Neural cell (in vitro differentiated cells): Measurements from ENCODE around the gene HMX1. TPM values are rescaled to one million over a fixed set of nuclear protein-coding genes. Genes with fewer than 3 reads are reported as not detected.

Experiments used
- H2AFZ ChIP-seq: fragments of 200-600, 300-800 bp; sonication (generic), shearing (Covaris generic); 2 replicates; pipeline ENCODE4 v1.6.0; 2014; ENCODE audit warnings: low read depth, mild to moderate bottlenecking, antibody characterized with exemption, low read length, moderate library complexity
- H3F3A ChIP-seq: fragments of 200-600 bp; shearing (Covaris generic); 2 replicates; pipeline ENCODE4 v1.6.1; 2016; ENCODE audit warnings: mild to moderate bottlenecking, moderate library complexity, mixed read lengths, antibody characterized with exemption, low read length; ENCODE audit not compliant: insufficient read depth, poor library complexity, severe bottlenecking
- H3K27ac ChIP-seq: fragments of 200-600, 300-800 bp; sonication (generic), shearing (Covaris generic); 2 replicates; pipeline ENCODE4 v1.5.1; 2014; ENCODE audit warnings: mild to moderate bottlenecking, low read length, moderate library complexity
- H3K27me3 ChIP-seq: fragments of 300-800, 200-600 bp; sonication (generic), shearing (Covaris generic); 2 replicates; pipeline ENCODE4 v1.6.0; 2014; ENCODE audit warnings: mild to moderate bottlenecking, low read depth, low read length, moderate library complexity; ENCODE audit not compliant: insufficient read depth
- H3K36me3 ChIP-seq: fragments of 300-800, 200-600 bp; sonication (generic), shearing (Covaris generic); 2 replicates; pipeline ENCODE4 v1.5.1; 2014; ENCODE audit warnings: mild to moderate bottlenecking, antibody characterized with exemption, low read length, moderate library complexity; ENCODE audit not compliant: insufficient read depth
- H3K4me2 ChIP-seq: fragments of 300-800, 200-600 bp; sonication (generic), shearing (Covaris generic); 2 replicates; pipeline ENCODE4 v1.6.0; 2014; ENCODE audit warnings: mild to moderate bottlenecking, low read length
- H3K4me3 ChIP-seq: fragments of 300-800, 200-600 bp; sonication (generic), shearing (Covaris generic); 2 replicates; pipeline ENCODE4 v1.5.1; 2014; ENCODE audit warnings: mild to moderate bottlenecking, low read length, moderate library complexity
- H3K79me2 ChIP-seq: fragments of 200-600 bp; shearing (Covaris generic); replicated peaks from 2 replicates; pipeline ENCODE4 v1.6.0; 2014; ENCODE audit warnings: mild to moderate bottlenecking, low read length, moderate library complexity; ENCODE audit not compliant: insufficient read depth
- H3K9ac ChIP-seq: fragments of 300-800, 200-600 bp; sonication (generic), shearing (Covaris generic); 2 replicates; pipeline ENCODE4 v1.6.1; 2016; ENCODE audit warnings: mild to moderate bottlenecking, low read length, mixed read lengths
- H3K9me2 ChIP-seq: fragments of 200-600 bp; shearing (Covaris generic); 2 replicates; pipeline ENCODE4 v1.6.1; 2016; ENCODE audit warnings: mild to moderate bottlenecking, low read length, mixed read lengths; ENCODE audit not compliant: insufficient read depth
- H3K9me3 ChIP-seq: fragments of 200-600, 300-800 bp; sonication (generic), shearing (Covaris generic); 2 replicates; pipeline ENCODE4 v1.6.1; 2016; ENCODE audit warnings: mild to moderate bottlenecking, mixed run types, low read length, moderate library complexity, mixed read lengths
- H4K20me1 ChIP-seq: fragments of 200-600 bp; shearing (Covaris generic); 2 replicates; pipeline ENCODE4 v1.6.1; 2016; ENCODE audit warnings: mild to moderate bottlenecking, mixed run types; ENCODE audit not compliant: insufficient read depth
- EP300 ChIP-seq: fragments of 450-650 bp; conservative IDR thresholded peaks from 2 replicates; pipeline ENCODE4 v1.6.1; 2014; ENCODE audit warnings: antibody characterized with exemption, mild to moderate bottlenecking, moderate library complexity; ENCODE audit not compliant: poor library complexity, severe bottlenecking
- EZH2 ChIP-seq: fragments of 200-600, 300-800 bp; shearing (Covaris generic), sonication (generic); IDR thresholded peaks from 2 replicates; pipeline ENCODE4 v1.6.1; 2014; ENCODE audit warnings: antibody characterized with exemption, low read length, borderline replicate concordance, mild to moderate bottlenecking; ENCODE audit not compliant: insufficient read depth, poor library complexity, severe bottlenecking
- MXI1 ChIP-seq: fragments of 450-650 bp; conservative IDR thresholded peaks from 2 replicates; pipeline ENCODE4 v1.6.1; 2014; ENCODE audit warnings: antibody characterized with exemption, mild to moderate bottlenecking; ENCODE audit not compliant: poor library complexity, severe bottlenecking
- POLR2AphosphoS5 ChIP-seq: IDR thresholded peaks from 2 replicates; pipeline ENCODE4 v1.6.1; 2012
- RAD21 ChIP-seq: fragments of 450-650 bp; conservative IDR thresholded peaks from 2 replicates; pipeline ENCODE4 v1.6.1; 2014; ENCODE audit warnings: antibody characterized with exemption, mild to moderate bottlenecking, moderate library complexity
- SMC3 ChIP-seq: fragments of 450-650 bp; conservative IDR thresholded peaks from 2 replicates; pipeline ENCODE4 v1.6.1; 2014; ENCODE audit warnings: antibody characterized with exemption, mild to moderate bottlenecking, moderate library complexity; ENCODE audit not compliant: poor library complexity
- TAF1 ChIP-seq: IDR thresholded peaks from 2 replicates; pipeline ENCODE4 v1.6.1; 2012; ENCODE audit warnings: low read depth
- polyA minus RNA-seq: library from RNA; depleted of rRNA, polyadenylated mRNA; stranded (reverse); fragments of >200 nt; gene quantifications from 2 replicates; pipeline ENCODE4 v1.2.3, GENCODE V29; 2014
- polyA plus RNA-seq: library from polyadenylated mRNA; depleted of rRNA; stranded (reverse); fragments of >200 nt; gene quantifications from 2 replicates; pipeline ENCODE4 v1.2.3, GENCODE V29; 2014
- TF ChIP-seq, protein P1 (sequence below): IDR thresholded peaks from 2 replicates; pipeline ENCODE4 v1.6.1; 2012; ENCODE audit warnings: borderline replicate concordance
- TF ChIP-seq, protein P2 (sequence below): fragments of 450-650 bp; IDR thresholded peaks from 2 replicates; pipeline ENCODE4 v1.5.1; 2014; ENCODE audit warnings: antibody characterized with exemption, mild to moderate bottlenecking, moderate library complexity; ENCODE audit not compliant: poor library complexity, severe bottlenecking

HMX1 gene
- polyA plus RNA-seq = 0.89 and 1.1 TPM in 2 replicates
- 0.73 and 0.93 TPM in 2 replicates for polyA minus RNA-seq

DNA sequence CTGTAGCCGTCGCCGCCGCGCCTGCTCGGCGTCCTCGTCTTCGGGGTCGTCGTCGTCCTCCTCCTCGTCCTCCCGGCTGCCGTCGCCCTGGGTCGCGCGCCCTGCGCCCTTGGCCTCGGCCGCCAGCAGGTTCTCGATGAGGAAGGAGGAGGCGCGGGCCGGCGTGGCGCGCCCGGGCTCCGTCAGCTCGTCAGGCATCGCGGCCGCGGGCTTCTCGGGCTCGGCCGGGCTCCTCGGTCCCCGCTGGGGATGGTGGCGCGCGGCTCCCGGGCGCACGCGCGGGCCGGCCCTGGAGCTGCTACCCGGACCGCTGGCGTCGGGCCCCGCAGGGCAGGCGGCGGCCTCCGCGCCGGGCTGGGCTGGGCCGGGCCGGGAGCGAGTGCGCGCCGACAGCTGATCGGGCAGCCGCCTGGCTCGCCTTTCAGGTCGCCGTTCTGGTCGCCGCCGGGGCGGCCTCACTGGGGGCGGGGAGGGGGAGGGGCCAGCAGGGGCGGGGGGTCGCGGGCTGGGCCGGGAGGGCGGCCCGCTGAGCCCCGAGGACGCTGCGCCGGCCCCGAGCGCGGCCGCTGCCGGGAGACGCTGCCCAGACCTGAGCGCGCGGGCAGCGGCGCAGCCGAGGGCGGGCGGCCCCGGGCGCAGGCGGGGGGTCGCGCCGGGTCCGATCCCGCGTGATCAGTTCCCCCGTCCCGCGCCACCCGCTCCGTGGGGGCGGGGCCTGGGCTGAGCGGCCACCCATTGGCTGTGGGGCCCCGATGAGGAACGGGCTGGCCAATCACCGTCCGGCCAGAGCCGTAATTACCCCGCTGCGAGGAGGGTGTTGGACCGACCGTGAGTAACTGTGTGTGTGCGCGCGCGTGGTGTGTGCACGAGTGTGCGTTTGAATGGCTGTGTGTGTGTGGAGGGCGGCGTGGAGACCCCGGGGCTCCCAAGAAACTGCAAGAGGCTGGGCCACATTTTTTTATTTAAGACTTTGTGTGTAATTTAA, at the start of gene HMX1:
Gene HMX1, minus strand, starts transcription at position 423 of the 985 bp plus-strand sequence. Its CDS starts 225 bp downstream, at position 198.
- Histone ChIP-seq H3K4me2 (no peak within 1 kb of the TSS), H3K9me3 (no peaks in the 10 kb centered on the region), H3K9me2 (no peaks in the 10 kb centered on the region), H3K4me3 (peak within 1 kb of the TSS; percentile 59), H2AFZ (no peak within 1 kb of the TSS), H3K27ac (no peak within 1 kb of the TSS), H3K9ac (peak within 1 kb of the TSS; percentile 41), H3K36me3 (no peaks in the 10 kb centered on the region), H3K27me3 (peaks cover 92% of the 10 kb centered on the region), H3F3A (no peaks in the 10 kb centered on the region), H4K20me1 (no peaks in the 10 kb centered on the region), H3K79me2 (no peaks in the 10 kb centered on the region)
- TF ChIP-seq POLR2AphosphoS5 (peak; percentile 18), MXI1 (peak; percentile 24), SMC3 (no peak)

DNA sequence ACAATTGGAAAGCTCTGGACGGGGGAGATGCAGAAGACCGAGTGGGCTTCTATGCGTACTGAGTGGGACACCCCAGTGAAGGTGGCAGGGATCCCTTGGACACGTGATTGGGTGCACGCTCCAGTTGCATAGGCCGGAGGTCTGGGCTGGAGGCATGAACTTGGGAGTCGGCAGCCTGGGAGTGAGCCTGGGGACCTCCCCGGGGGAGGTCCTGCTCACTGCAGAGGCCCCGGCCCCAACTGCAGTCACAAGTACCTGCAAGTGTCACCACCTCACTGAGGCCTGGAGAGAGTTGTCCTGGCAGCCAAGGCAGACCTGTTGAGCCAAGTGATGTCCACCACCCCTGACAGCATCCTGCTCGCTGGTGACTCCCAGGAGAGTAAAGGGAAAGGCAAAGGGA, 49.3 kb upstream of the HMX1 start:
- Histone ChIP-seq H3K79me2 (no peaks in the 10 kb centered on the region), H3K9me2 (no peaks in the 10 kb centered on the region), H3F3A (no peaks in the 10 kb centered on the region), H3K4me2 (no peak overlapping the region), H3K9ac (no peak overlapping the region), H3K27me3 (peaks cover 6% of the 10 kb centered on the region), H4K20me1 (no peaks in the 10 kb centered on the region), H2AFZ (no peak overlapping the region), H3K9me3 (peaks cover 9% of the 10 kb centered on the region), H3K27ac (no peak overlapping the region), H3K4me3 (no peak overlapping the region), H3K36me3 (no peaks in the 10 kb centered on the region)
- no peak for TF ChIP-seq MXI1
- no peak for TF ChIP-seq POLR2AphosphoS5
- no peak for TF ChIP-seq RAD21
- TF ChIP-seq, protein P1, sequence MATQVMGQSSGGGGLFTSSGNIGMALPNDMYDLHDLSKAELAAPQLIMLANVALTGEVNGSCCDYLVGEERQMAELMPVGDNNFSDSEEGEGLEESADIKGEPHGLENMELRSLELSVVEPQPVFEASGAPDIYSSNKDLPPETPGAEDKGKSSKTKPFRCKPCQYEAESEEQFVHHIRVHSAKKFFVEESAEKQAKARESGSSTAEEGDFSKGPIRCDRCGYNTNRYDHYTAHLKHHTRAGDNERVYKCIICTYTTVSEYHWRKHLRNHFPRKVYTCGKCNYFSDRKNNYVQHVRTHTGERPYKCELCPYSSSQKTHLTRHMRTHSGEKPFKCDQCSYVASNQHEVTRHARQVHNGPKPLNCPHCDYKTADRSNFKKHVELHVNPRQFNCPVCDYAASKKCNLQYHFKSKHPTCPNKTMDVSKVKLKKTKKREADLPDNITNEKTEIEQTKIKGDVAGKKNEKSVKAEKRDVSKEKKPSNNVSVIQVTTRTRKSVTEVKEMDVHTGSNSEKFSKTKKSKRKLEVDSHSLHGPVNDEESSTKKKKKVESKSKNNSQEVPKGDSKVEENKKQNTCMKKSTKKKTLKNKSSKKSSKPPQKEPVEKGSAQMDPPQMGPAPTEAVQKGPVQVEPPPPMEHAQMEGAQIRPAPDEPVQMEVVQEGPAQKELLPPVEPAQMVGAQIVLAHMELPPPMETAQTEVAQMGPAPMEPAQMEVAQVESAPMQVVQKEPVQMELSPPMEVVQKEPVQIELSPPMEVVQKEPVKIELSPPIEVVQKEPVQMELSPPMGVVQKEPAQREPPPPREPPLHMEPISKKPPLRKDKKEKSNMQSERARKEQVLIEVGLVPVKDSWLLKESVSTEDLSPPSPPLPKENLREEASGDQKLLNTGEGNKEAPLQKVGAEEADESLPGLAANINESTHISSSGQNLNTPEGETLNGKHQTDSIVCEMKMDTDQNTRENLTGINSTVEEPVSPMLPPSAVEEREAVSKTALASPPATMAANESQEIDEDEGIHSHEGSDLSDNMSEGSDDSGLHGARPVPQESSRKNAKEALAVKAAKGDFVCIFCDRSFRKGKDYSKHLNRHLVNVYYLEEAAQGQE = no peak
- TF ChIP-seq EP300 = no peak
- TF ChIP-seq, protein P2, sequence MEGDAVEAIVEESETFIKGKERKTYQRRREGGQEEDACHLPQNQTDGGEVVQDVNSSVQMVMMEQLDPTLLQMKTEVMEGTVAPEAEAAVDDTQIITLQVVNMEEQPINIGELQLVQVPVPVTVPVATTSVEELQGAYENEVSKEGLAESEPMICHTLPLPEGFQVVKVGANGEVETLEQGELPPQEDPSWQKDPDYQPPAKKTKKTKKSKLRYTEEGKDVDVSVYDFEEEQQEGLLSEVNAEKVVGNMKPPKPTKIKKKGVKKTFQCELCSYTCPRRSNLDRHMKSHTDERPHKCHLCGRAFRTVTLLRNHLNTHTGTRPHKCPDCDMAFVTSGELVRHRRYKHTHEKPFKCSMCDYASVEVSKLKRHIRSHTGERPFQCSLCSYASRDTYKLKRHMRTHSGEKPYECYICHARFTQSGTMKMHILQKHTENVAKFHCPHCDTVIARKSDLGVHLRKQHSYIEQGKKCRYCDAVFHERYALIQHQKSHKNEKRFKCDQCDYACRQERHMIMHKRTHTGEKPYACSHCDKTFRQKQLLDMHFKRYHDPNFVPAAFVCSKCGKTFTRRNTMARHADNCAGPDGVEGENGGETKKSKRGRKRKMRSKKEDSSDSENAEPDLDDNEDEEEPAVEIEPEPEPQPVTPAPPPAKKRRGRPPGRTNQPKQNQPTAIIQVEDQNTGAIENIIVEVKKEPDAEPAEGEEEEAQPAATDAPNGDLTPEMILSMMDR = no peak
- no peak for TF ChIP-seq TAF1
- no peak for TF ChIP-seq SMC3
- no peak for TF ChIP-seq EZH2
